Measurements from ENCODE around the gene HIPK2. TPM values are rescaled to one million over a fixed set of nuclear protein-coding genes. Genes with fewer than 3 reads are reported as not detected.

HIPK2 gene
- total and polyA plus RNA-seq, 10 of the 15 experiments (the other 5 are each of a cell fraction or from before 2014, with no cell fraction given): 1.7 to 39.0 (median 9.4) TPM

DNA sequence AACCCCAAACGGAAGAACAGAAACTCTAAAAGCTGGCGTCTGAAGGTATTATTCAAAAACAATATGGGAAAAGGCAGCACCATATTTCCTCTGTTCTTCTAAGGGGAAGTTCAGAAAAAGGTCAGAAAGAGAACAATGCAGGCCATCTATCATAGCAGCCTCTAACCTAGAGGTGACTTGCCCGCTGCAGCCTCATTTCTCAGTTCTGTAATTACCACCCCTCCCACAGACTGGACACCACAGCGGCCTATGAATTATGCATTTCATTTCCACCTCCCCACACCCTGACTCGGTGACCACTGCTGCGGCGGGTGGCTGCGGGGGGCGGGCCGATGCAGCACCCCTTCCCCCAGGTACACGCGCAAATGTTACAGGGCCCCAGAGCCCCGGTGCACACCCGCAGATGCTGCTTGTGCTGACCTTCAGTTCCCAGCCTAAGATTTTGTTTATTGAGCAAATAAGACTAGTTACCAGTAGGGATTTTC, 128.8 kb downstream of the HIPK2 start (continued):
- TF ChIP-seq CUX1 (IDR thresholded peaks at IDR 0.05; ENCODE audit: insufficient replicate concordance, low read depth, low read length) (no peak), IKZF1 (conservative IDR thresholded peaks at IDR 0.05) (peak; percentile 88), ZSCAN29 (IDR thresholded peaks at IDR 0.05) (no peak), DPF2 (IDR thresholded peaks at IDR 0.05) (peak; percentile 98), POLR2AphosphoS5 (IDR thresholded peaks at IDR 0.05; ENCODE audit: low read length) (peak; percentile 36; the same call in 1 of the 2 replicates), WRNIP1 (IDR thresholded peaks at IDR 0.05; ENCODE audit: borderline replicate concordance, low read depth, low read length) (no peak), RAD51 (IDR thresholded peaks at IDR 0.05) (no peak; the same call in 1 of the 2 replicates), ESRRA (IDR thresholded peaks at IDR 0.05; ENCODE audit: low read length) (no peak), MTA2 (IDR thresholded peaks at IDR 0.05; ENCODE audit: low read depth) (peak; percentile 94), IRF5 (IDR thresholded peaks at IDR 0.05; ENCODE audit: borderline replicate concordance) (no peak), TBL1XR1 (IDR thresholded peaks at IDR 0.05; ENCODE audit: low read depth, low read length) (peak; percentile 82), JUNB (IDR thresholded peaks at IDR 0.05) (peak; percentile 90), BMI1 (IDR thresholded peaks at IDR 0.05; ENCODE audit: borderline replicate concordance) (0 out of 2 replicates have a peak, but pooled peaks have one; percentile 58)
- TF ChIP-seq, protein P1, sequence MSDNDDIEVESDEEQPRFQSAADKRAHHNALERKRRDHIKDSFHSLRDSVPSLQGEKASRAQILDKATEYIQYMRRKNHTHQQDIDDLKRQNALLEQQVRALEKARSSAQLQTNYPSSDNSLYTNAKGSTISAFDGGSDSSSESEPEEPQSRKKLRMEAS (IDR thresholded peaks at IDR 0.05; ENCODE audit: low read depth, low read length): peak; percentile 41; the same call in 1 of the 2 replicates
- TF ChIP-seq, protein P2, sequence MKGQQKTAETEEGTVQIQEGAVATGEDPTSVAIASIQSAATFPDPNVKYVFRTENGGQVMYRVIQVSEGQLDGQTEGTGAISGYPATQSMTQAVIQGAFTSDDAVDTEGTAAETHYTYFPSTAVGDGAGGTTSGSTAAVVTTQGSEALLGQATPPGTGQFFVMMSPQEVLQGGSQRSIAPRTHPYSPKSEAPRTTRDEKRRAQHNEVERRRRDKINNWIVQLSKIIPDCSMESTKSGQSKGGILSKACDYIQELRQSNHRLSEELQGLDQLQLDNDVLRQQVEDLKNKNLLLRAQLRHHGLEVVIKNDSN (IDR thresholded peaks at IDR 0.05; ENCODE audit: borderline replicate concordance, extremely low read length, insufficient read depth, low read depth, low read length): no peak
- TF ChIP-seq, protein P3, sequence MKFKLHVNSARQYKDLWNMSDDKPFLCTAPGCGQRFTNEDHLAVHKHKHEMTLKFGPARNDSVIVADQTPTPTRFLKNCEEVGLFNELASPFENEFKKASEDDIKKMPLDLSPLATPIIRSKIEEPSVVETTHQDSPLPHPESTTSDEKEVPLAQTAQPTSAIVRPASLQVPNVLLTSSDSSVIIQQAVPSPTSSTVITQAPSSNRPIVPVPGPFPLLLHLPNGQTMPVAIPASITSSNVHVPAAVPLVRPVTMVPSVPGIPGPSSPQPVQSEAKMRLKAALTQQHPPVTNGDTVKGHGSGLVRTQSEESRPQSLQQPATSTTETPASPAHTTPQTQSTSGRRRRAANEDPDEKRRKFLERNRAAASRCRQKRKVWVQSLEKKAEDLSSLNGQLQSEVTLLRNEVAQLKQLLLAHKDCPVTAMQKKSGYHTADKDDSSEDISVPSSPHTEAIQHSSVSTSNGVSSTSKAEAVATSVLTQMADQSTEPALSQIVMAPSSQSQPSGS (IDR thresholded peaks at IDR 0.05; ENCODE audit: low read length): peak; percentile 90
- TF ChIP-seq, protein P4, sequence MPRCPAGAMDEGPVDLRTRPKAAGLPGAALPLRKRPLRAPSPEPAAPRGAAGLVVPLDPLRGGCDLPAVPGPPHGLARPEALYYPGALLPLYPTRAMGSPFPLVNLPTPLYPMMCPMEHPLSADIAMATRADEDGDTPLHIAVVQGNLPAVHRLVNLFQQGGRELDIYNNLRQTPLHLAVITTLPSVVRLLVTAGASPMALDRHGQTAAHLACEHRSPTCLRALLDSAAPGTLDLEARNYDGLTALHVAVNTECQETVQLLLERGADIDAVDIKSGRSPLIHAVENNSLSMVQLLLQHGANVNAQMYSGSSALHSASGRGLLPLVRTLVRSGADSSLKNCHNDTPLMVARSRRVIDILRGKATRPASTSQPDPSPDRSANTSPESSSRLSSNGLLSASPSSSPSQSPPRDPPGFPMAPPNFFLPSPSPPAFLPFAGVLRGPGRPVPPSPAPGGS (IDR thresholded peaks at IDR 0.05; ENCODE audit: borderline replicate concordance, insufficient read depth, low read depth, low read length, poor library complexity, severe bottlenecking): peak; percentile 84

All from GM12878 (cell line).